ENCODE data around the gene PDE4D.

Gene PDE4D

DNA sequence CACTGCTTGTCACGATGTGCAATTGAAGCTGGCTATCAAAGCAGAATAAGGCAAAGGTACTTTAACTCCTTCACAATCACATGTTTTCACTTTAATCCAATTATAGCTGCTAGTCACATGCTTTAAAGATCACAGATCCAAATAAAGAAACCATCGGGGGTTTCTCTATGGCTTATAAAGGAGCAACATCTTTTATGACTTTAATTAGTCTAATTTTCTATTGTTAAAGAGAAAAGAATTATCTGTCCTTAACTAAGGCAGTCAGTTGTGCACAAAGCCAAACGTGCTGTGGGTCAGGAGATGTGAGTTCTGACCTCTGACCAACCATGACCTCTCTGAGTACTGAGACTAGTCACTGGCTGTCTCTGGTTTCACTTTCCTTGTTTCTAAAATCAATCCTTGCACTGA, 749.6 kb downstream of the PDE4D start:
- Mint-ChIP-seq H3K36me3 (ENCODE audit: low read depth) (no peaks in the 10 kb centered on the region), H3K9me3 (no peaks in the 10 kb centered on the region), H3K27me3 (no peaks in the 10 kb centered on the region), H3K27ac (no peak overlapping the region), H3K4me1 (ENCODE audit: low read depth) (no peaks in the 10 kb centered on the region), H3K4me3 (no peak overlapping the region)
- intact Hi-C loops (cut with micrococcal nuclease), result no loop called here

DNA sequence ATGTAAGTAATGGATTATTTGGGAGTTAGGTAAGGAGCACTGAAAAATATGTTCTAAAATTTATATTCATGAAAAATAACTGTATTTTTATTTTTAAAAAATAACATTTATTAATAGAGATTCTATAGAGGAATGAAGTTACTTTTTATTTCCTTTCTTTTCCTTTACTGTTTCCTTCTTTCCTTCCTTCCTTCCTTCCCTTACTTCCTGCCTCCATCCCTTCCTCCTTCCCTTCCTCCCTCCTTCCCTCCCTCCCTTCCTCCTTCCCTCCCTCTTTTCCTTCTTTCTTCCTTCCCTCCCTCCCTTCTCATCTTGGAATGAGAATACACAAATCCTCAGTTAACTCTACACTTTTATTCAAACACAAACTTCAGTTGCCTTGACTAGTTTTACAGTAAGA, 750.6 kb downstream of the PDE4D start:
- Mint-ChIP-seq H3K27me3 (no peaks in the 10 kb centered on the region), H3K4me3 (no peak overlapping the region), H3K27ac (no peak overlapping the region), H3K36me3 (ENCODE audit: low read depth) (no peaks in the 10 kb centered on the region), H3K9me3 (no peaks in the 10 kb centered on the region), H3K4me1 (ENCODE audit: low read depth) (no peaks in the 10 kb centered on the region)
- intact Hi-C loops (cut with micrococcal nuclease), result no loop called here

DNA sequence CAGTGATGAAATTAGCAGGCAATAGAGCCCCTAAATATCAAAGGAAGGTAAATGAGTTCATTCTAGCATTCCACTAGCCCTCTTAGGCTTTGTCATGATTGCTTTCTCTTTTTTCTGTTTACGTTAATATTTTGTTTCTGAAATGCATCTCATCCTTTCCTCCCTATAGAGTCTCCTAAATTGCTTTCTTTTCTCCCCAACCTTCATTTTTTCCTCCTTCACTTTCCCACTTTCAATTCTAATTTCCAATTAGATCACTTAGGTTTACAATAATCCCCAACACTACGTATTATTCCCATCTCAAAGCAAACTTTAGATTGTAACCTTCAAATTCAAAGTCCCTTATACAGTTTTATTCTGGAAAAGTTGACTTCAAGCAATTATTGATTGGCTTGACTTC, 751.4 kb downstream of the PDE4D start:
- H3K9me3 Mint-ChIP-seq, result no peaks in the 10 kb centered on the region
- intact Hi-C loops (cut with micrococcal nuclease), result no loop called here
- no peak overlapping the region for H3K4me3 Mint-ChIP-seq
- no peak overlapping the region for H3K27ac Mint-ChIP-seq
- no peaks in the 10 kb centered on the region for H3K4me1 Mint-ChIP-seq (ENCODE audit: low read depth)
- H3K36me3 Mint-ChIP-seq (ENCODE audit: low read depth), result no peaks in the 10 kb centered on the region
- H3K27me3 Mint-ChIP-seq, result no peaks in the 10 kb centered on the region

DNA sequence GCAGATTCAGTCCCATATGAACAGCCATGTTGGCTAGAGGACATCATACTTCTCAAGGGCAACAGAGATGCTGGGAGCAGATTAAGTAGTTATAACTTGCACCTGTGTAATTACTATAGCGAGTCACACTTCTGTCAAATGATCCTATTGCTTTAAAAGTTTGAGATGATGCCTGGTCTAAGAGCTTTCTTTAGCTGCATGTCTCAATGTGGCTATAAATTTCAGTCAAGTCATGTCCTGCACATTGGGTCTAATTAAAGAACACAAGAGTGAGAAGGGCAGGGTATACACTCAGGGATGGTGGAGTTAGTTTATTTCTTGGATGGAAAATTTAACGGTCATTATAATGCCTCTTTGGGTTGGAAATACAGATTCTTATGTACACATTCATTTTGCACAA, 753.4 kb downstream of the PDE4D start:
- no peak overlapping the region for H3K27ac Mint-ChIP-seq
- no peaks in the 10 kb centered on the region for H3K9me3 Mint-ChIP-seq
- H3K4me1 Mint-ChIP-seq (ENCODE audit: low read depth), result no peaks in the 10 kb centered on the region
- H3K4me3 Mint-ChIP-seq, result no peak overlapping the region
- H3K36me3 Mint-ChIP-seq (ENCODE audit: low read depth), result no peaks in the 10 kb centered on the region
- H3K27me3 Mint-ChIP-seq, result no peaks in the 10 kb centered on the region
- intact Hi-C loops (cut with micrococcal nuclease), result no loop called here

DNA sequence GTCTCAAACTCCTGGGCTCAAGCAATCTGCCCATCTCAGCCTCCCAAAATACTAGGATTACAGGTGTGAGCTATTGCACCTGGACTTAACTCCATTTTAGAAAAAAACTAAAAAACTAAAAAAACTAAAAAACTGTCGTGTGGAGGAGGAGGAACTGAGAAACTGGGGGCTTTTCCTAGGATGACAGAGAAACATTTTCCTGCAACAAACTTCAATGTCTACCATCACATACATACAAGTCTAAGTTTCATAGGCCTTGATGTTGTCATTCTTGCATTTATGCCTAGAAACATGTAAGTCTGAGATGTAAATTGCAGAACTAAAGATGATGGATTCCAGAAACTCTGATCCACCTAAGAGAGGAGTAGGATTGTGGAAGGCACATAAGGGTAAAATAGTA, 753.8 kb downstream of the PDE4D start:
- H3K27ac Mint-ChIP-seq, result no peak overlapping the region
- H3K27me3 Mint-ChIP-seq, result no peaks in the 10 kb centered on the region
- no peak overlapping the region for H3K4me3 Mint-ChIP-seq
- intact Hi-C loops (cut with micrococcal nuclease), result no loop called here
- H3K9me3 Mint-ChIP-seq, result no peaks in the 10 kb centered on the region
- no peaks in the 10 kb centered on the region for H3K36me3 Mint-ChIP-seq (ENCODE audit: low read depth)
- no peaks in the 10 kb centered on the region for H3K4me1 Mint-ChIP-seq (ENCODE audit: low read depth)

DNA sequence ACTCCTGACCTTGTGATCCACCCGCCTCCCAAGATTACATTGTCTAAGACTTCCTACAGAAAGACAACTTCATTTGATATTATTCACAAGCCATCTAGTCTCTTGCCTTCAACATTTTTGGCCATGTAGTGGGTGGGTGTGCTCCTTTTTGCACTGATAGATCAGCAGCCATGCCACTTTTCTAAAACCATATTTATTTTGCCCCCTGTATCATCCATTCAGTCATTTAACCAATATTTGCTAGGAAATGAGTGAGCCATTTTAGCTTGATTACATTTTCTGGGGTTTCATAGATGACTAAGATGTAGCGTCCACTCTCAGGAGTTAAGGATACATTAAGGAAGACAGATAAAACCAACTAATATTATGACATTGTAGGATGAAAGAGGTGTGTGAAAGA, 755.0 kb downstream of the PDE4D start:
- Mint-ChIP-seq H3K27me3 (no peaks in the 10 kb centered on the region), H3K36me3 (ENCODE audit: low read depth) (no peaks in the 10 kb centered on the region), H3K9me3 (no peaks in the 10 kb centered on the region), H3K4me3 (no peak overlapping the region), H3K4me1 (ENCODE audit: low read depth) (no peaks in the 10 kb centered on the region), H3K27ac (no peak overlapping the region)
- intact Hi-C loops (cut with micrococcal nuclease), result no loop called here

DNA sequence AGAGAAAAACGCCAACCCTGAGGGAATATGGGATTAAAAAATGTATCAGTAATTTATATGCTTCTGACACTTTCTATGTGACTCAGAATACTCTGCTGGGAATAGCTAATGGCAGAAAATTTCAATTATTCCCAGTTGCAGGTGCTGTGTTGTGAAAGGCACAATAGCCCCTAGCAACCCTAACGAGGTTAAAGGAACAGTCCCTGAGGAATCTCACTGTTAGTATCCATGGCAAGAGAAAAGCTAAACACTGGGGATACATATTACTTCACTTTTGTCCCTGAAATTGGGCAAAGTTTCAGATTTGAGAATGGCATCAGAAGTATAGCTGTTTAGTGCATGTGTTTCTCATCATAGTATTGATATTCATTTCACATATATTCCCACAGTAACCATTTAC, 755.7 kb downstream of the PDE4D start:
- Mint-ChIP-seq H3K9me3 (no peaks in the 10 kb centered on the region), H3K36me3 (ENCODE audit: low read depth) (no peaks in the 10 kb centered on the region), H3K4me3 (no peak overlapping the region), H3K4me1 (ENCODE audit: low read depth) (no peaks in the 10 kb centered on the region), H3K27me3 (no peaks in the 10 kb centered on the region), H3K27ac (no peak overlapping the region)
- intact Hi-C loops (cut with micrococcal nuclease), result no loop called here

DNA sequence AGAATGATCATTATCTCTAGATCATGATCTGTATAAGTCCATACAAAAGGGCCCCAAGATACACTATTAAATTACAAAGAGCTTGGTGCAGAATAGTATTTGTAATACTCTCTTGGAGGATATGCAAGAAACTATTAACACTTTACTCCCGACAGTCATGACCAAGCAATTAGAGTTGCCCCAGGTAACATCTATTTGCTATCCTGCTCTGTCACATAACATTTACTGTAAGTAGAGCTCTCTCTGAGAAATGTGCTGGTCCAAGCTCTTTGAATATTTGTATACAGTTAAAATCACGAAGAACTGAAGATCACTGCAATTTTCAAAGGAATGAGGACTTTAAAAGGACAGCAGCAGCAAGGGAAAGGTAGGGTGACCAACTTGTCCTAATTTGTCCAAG, 757.0 kb downstream of the PDE4D start:
- H3K27ac Mint-ChIP-seq, result no peak overlapping the region
- H3K9me3 Mint-ChIP-seq, result no peaks in the 10 kb centered on the region
- H3K36me3 Mint-ChIP-seq (ENCODE audit: low read depth), result no peaks in the 10 kb centered on the region
- intact Hi-C loops (cut with micrococcal nuclease), result no loop called here
- H3K4me3 Mint-ChIP-seq, result no peak overlapping the region
- H3K4me1 Mint-ChIP-seq (ENCODE audit: low read depth), result no peaks in the 10 kb centered on the region
- no peaks in the 10 kb centered on the region for H3K27me3 Mint-ChIP-seq

DNA sequence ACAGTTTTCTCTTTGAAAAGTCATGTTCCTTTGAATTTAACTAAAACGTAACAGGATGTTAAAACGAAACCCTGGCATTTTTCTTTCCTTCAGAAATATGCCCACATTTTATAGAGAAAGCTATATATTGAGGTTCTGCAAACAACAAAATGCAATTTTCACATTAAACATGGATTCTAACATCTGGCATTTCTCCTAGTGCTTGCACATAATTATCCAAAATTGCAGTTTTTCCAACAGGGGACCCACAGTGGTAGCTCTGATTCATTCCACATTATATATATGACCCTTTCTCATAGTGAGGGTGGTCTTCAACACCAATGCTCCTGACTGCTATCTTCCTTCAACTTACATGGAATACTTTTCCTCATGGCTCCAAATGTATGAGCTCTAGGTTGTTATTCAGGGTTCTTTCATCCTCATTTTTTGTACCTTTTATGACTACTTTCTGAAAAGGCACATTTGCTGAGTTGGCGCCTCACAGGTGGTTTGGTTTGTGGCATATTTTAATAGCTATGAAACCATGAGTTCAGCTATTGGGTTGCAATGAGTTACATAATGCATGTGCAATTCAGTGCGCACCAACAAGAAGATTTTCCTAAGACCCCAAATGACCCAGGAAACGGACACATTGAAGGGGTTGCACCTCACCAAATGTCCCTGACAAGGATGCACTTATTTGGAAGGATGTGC, 758.9 kb downstream of the PDE4D start:
- Mint-ChIP-seq H3K36me3 (ENCODE audit: low read depth) (no peaks in the 10 kb centered on the region), H3K27ac (no peak overlapping the region), H3K4me1 (ENCODE audit: low read depth) (no peaks in the 10 kb centered on the region), H3K27me3 (no peaks in the 10 kb centered on the region), H3K4me3 (no peak overlapping the region), H3K9me3 (no peaks in the 10 kb centered on the region)
- intact Hi-C loops (cut with micrococcal nuclease), result no loop called here

DNA sequence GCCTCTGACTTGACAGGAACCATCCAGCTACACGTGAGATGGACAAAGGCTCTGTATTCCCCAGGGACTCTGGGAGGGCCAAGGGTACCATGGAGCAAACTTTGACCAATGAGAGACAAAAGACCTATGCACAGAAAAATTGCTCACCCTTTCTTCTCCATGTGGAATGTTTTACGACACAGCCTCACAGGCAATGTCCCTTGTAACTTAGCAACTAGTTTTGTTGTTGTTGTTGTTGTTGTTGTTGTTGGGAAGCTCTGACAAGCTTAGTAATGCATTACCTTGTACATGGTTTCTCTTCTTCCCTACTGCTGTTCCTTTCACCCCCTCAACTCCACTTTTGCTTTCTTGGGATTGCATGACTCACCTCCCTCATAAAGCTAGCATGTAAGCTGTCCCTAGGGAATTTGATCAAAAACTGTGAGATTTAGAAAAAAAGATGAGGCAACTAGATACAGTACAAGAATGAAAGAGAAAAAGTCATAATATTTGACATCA, 759.7 kb downstream of the PDE4D start:
- Mint-ChIP-seq H3K4me3 (no peak overlapping the region), H3K27me3 (no peaks in the 10 kb centered on the region), H3K27ac (no peak overlapping the region), H3K36me3 (ENCODE audit: low read depth) (no peaks in the 10 kb centered on the region), H3K9me3 (no peaks in the 10 kb centered on the region), H3K4me1 (ENCODE audit: low read depth) (no peaks in the 10 kb centered on the region)
- intact Hi-C loops (cut with micrococcal nuclease), result no loop called here

DNA sequence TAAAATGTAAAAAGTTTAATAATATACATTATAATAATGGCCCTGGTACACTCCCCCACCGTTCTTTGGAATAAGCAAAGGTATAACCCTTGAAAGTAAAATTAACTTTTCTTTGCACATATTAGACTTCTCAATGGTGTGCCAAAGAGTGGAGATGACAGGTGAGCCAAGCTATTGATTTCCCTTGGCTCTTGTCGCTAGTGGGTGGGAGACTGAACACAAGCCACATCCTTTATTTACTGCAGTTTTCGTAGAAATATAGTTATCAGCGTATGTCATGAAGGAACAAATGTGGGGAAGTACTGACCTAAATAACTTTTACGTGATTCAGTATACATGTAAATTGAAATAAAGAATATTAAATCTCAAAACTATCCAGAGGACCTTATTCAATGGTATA, 761.4 kb downstream of the PDE4D start:
- Mint-ChIP-seq H3K27me3 (no peaks in the 10 kb centered on the region), H3K4me3 (no peak overlapping the region), H3K9me3 (no peaks in the 10 kb centered on the region), H3K36me3 (ENCODE audit: low read depth) (no peaks in the 10 kb centered on the region), H3K27ac (no peak overlapping the region), H3K4me1 (ENCODE audit: low read depth) (no peaks in the 10 kb centered on the region)
- intact Hi-C loops (cut with micrococcal nuclease), result no loop called here

DNA sequence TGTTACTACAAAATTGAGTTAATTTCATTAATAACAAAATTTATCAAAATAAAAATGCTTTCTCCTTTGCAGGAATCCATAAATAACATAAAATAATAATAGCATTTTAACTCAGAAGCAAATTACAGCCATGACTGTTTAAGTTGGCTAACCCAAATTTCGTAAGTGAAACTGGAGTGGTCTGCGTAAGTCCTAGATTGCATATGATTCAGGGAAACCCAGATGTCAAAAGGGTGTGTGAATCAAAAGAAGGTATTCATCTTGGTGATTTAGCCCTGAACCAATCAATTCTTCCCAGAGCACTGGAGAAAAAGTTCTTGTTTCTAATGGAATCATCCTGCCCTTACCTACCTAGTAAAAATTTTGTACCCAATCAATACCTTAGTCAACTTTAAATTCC, 763.1 kb downstream of the PDE4D start:
- no peak overlapping the region for H3K4me3 Mint-ChIP-seq

DNA sequence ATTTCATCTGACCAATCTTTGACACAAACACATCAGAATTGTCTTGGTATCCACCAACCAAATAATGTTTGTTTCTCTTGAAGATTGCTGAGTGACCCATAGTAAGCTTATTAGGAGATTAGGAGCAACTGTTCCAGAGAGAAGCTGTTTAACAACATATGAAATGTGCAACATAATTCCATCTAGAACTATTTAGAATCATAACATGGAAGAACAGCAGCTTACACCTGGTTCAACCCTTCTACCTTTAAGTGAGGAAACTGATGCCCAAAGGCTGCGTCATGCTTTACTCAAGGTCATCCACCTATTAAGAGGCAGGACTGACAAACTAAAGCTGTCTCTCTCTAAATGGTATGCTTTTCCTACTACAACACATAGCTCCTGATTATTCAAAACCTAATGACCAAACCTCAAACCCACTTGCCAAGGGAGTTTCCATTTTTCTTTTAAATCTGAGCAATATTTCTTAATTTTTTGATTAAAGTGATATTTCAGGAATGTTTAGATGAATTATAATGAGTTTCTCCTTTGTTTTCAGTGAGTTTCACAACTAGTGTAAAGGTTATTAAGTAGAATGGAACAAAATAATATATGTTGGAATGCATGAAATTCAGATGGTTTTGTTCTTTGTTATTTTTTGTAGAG, 764.8 kb downstream of the PDE4D start:
- H3K9me3 Mint-ChIP-seq, result no peaks in the 10 kb centered on the region
- H3K27ac Mint-ChIP-seq, result no peak overlapping the region
- H3K4me3 Mint-ChIP-seq, result no peak overlapping the region
- no peaks in the 10 kb centered on the region for H3K27me3 Mint-ChIP-seq
- intact Hi-C loops (cut with micrococcal nuclease), result loop anchor here (10.0 kb wide), 1 partner anchor 654 kb away; no protein-coding TSS in a partner anchor
- H3K36me3 Mint-ChIP-seq (ENCODE audit: low read depth), result no peaks in the 10 kb centered on the region
- H3K4me1 Mint-ChIP-seq (ENCODE audit: low read depth), result no peaks in the 10 kb centered on the region

More for the DNA sequence above, 763.1 kb downstream of the PDE4D start:
- intact Hi-C loops (cut with micrococcal nuclease), result no loop called here
- H3K36me3 Mint-ChIP-seq (ENCODE audit: low read depth), result no peaks in the 10 kb centered on the region
- no peaks in the 10 kb centered on the region for H3K4me1 Mint-ChIP-seq (ENCODE audit: low read depth)
- H3K27me3 Mint-ChIP-seq, result no peaks in the 10 kb centered on the region
- no peaks in the 10 kb centered on the region for H3K9me3 Mint-ChIP-seq
- H3K27ac Mint-ChIP-seq, result no peak overlapping the region

DNA sequence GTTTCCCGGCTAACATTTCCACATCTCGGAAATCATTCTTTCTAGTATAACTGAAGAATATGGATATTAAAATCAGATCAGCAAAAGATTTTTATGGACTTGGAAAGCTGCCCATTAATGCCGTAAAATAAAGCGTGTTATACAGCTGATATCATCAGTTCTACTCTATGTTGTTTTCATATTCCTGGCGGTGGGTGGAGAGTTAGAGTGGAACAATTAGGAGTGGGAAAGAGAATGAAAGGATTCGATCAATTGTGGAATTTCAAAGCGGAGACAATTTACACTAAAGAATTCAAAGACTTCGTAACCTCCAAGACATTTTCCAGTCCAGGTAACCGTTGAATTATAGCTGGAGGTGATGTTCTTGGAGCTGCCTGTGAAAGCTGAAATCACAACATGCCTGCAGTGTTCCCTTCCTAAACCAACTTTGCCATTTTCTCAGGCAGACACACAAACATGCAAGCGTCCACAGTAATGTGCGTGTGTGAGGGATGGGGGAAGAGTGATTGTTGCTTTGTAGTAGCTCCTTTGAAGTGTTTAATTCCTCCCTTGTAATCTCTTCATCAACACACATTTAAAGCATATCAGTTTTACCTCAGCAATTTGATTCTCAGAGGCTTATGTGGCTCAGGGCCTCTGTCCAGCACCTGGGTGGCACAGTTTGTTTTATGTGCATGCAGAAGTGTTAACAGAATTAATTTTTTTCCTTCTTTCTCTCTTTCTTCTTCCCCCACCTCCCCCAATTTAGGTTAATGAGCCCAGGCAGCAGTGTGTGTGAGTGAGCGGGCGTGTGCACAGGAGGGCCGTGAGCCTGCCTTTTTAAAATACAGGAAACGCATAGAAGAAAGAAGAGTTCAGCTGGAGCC, 766.6 kb downstream of the PDE4D start:
- H3K9me3 Mint-ChIP-seq, result no peaks in the 10 kb centered on the region
- H3K36me3 Mint-ChIP-seq (ENCODE audit: low read depth), result no peaks in the 10 kb centered on the region
- intact Hi-C loops (cut with micrococcal nuclease), result loop anchor here (1.0 to 10.0 kb wide), 2 partner anchors 88 to 652 kb away; no protein-coding TSS in a partner anchor
- no peak overlapping the region for H3K4me3 Mint-ChIP-seq
- H3K4me1 Mint-ChIP-seq (ENCODE audit: low read depth), result no peaks in the 10 kb centered on the region
- no peaks in the 10 kb centered on the region for H3K27me3 Mint-ChIP-seq
- H3K27ac Mint-ChIP-seq, result no peak overlapping the region

All from dendritic cell treated with granulocyte-macrophage colony-stimulating factor and Interleukin-4, amounts not matched to agents 40 ng/mL and 50 ng/mL, for 4 days (primary cell).